ENCODE data around the gene CNTF.

Gene CNTF

GRCh38 chr11:58606930-58607714, 15.3 kb upstream of the CNTF start:
- DNase-seq (ENCODE audit: low read depth in 2 of 2, low spot score in 1 of 2) = no peak

GRCh38 chr11:58608331-58608730, 14.1 kb upstream of the CNTF start:
- no peak for DNase-seq (ENCODE audit: low read depth in 2 of 2, low spot score in 1 of 2)

- DNase-seq (ENCODE audit: low read depth in 2 of 2, low spot score in 1 of 2) = no peak
Measured at GRCh38 chr11:58609723-58610122, 12.7 kb upstream of the CNTF start.

- DNase-seq (ENCODE audit: low read depth in 2 of 2, low spot score in 1 of 2) = no peak
Measured at GRCh38 chr11:58613228-58613627, 9.2 kb upstream of the CNTF start.

GRCh38 chr11:58615559-58615958, 6.9 kb upstream of the CNTF start:
- DNase-seq (ENCODE audit: low read depth in 2 of 2, low spot score in 1 of 2) = no peak

GRCh38 chr11:58616594-58616993, 5.9 kb upstream of the CNTF start:
- DNase-seq (ENCODE audit: low read depth in 2 of 2, low spot score in 1 of 2) = no peak

GRCh38 chr11:58617976-58618557, 4.4 kb upstream of the CNTF start:
- DNase-seq (ENCODE audit: low read depth in 2 of 2, low spot score in 1 of 2) = no peak

GRCh38 chr11:58621586-58622262, 741 bp upstream of the CNTF start:
- DNase-seq (ENCODE audit: low read depth in 2 of 2, low spot score in 1 of 2) = no peak

GRCh38 chr11:58625086-58625485, 2.6 kb downstream of the CNTF start:
- DNase-seq (ENCODE audit: low read depth in 2 of 2, low spot score in 1 of 2) = no peak

GRCh38 chr11:58625826-58626460, 3.5 kb downstream of the CNTF start:
- DNase-seq (ENCODE audit: low read depth in 2 of 2, low spot score in 1 of 2) = no peak

GRCh38 chr11:58626934-58627483, 4.5 kb downstream of the CNTF start:
- DNase-seq (ENCODE audit: low read depth in 2 of 2, low spot score in 1 of 2) = no peak

GRCh38 chr11:58628446-58628845, 6.0 kb downstream of the CNTF start:
- DNase-seq (ENCODE audit: low read depth in 2 of 2, low spot score in 1 of 2) = no peak

GRCh38 chr11:58629857-58630256, 7.4 kb downstream of the CNTF start:
- DNase-seq (ENCODE audit: low read depth in 2 of 2, low spot score in 1 of 2) = no peak

- DNase-seq (ENCODE audit: low read depth in 2 of 2, low spot score in 1 of 2) = no peak
Measured at GRCh38 chr11:58631378-58631777, 8.9 kb downstream of the CNTF start.

GRCh38 chr11:58632510-58632909, 10.0 kb downstream of the CNTF start:
- no peak for DNase-seq (ENCODE audit: low read depth in 2 of 2, low spot score in 1 of 2)

GRCh38 chr11:58636587-58636986, 14.1 kb downstream of the CNTF start:
- no peak for DNase-seq (ENCODE audit: low read depth in 2 of 2, low spot score in 1 of 2)

- DNase-seq (ENCODE audit: low read depth in 2 of 2, low spot score in 1 of 2) = no peak
Measured at GRCh38 chr11:58637371-58637770, 14.9 kb downstream of the CNTF start.

- no peak for DNase-seq (ENCODE audit: low read depth in 2 of 2, low spot score in 1 of 2)
Measured at GRCh38 chr11:58639103-58639502, 16.6 kb downstream of the CNTF start.

- DNase-seq (ENCODE audit: low read depth in 2 of 2, low spot score in 1 of 2) = no peak
Measured at GRCh38 chr11:58639669-58640068, 17.2 kb downstream of the CNTF start.

GRCh38 chr11:58640386-58641023, 18.0 kb downstream of the CNTF start:
- DNase-seq (ENCODE audit: low read depth in 2 of 2, low spot score in 1 of 2) = no peak

- no peak for DNase-seq (ENCODE audit: low read depth in 2 of 2, low spot score in 1 of 2)
Measured at GRCh38 chr11:58641341-58641740, 18.9 kb downstream of the CNTF start.

Measured in stimulated activated CD8-positive, alpha-beta memory T cell treated with anti-CD3 and anti-CD28 coated beads, Interleukin-4, amount 100 ng/mL, for 4 hours (primary cell).